GM23338 (cell line): ENCODE data around the gene FASTKD3.

ENCODE experiments used
- EZH2 ChIP-seq: fragments of 200-600 bp; sonication (generic); IDR thresholded peaks from one replicate; pipeline ENCODE4 v1.8.0; 2017; ENCODE audit warnings: antibody characterized with exemption, mild to moderate bottlenecking, low read depth; ENCODE audit not compliant: unreplicated experiment
- JUNB ChIP-seq: IDR thresholded peaks from one replicate; pipeline ENCODE4 v1.6.1; 2016; ENCODE audit warnings: antibody characterized with exemption; ENCODE audit not compliant: unreplicated experiment
- NANOG ChIP-seq: IDR thresholded peaks from 2 replicates; pipeline ENCODE4 v1.6.1; 2016; ENCODE audit warnings: antibody characterized with exemption, borderline replicate concordance
- POLR2AphosphoS5 ChIP-seq: IDR thresholded peaks from 2 replicates; pipeline ENCODE4 v1.6.1; 2016; ENCODE audit warnings: antibody characterized with exemption, low read depth
- STAT1 ChIP-seq: IDR thresholded peaks from one replicate; pipeline ENCODE4 v1.6.1; 2016; ENCODE audit warnings: antibody characterized with exemption; ENCODE audit not compliant: unreplicated experiment
- ZNF114 ChIP-seq: fragments of 250-450 bp; sonication (Bioruptor Pico); IDR thresholded peaks from 2 replicates; pipeline ENCODE4 v1.5.0; 2020; ENCODE audit warnings: mild to moderate bottlenecking, moderate library complexity
- TF ChIP-seq, protein P1 (sequence below), 2 experiments: fragments of 200-600 bp in 1 of 2; sonication (generic) in 1 of 2; conservative IDR thresholded peaks; 2 replicates each; pipeline versions ENCODE4 v1.5.1 to v1.6.1; 2016 to 2017; ENCODE audit warnings: antibody characterized with exemption in 2 of 2, low read depth in 2 of 2, mild to moderate bottlenecking in 2 of 2, moderate library complexity in 1 of 2
- TF ChIP-seq, protein P2 (sequence below): IDR thresholded peaks from 2 replicates; pipeline ENCODE4 v1.6.1; 2016; ENCODE audit warnings: antibody characterized with exemption
- TF ChIP-seq, protein P3 (sequence below): IDR thresholded peaks from one replicate; pipeline ENCODE4 v1.6.1; 2018; ENCODE audit warnings: antibody characterized with exemption; ENCODE audit not compliant: unreplicated experiment
- TF ChIP-seq, protein P4 (sequence below): fragments of 250-450 bp; sonication (Bioruptor Pico); IDR thresholded peaks from 2 replicates; pipeline ENCODE4 v1.5.0; 2020; ENCODE audit warnings: mild to moderate bottlenecking, moderate library complexity

DNA sequence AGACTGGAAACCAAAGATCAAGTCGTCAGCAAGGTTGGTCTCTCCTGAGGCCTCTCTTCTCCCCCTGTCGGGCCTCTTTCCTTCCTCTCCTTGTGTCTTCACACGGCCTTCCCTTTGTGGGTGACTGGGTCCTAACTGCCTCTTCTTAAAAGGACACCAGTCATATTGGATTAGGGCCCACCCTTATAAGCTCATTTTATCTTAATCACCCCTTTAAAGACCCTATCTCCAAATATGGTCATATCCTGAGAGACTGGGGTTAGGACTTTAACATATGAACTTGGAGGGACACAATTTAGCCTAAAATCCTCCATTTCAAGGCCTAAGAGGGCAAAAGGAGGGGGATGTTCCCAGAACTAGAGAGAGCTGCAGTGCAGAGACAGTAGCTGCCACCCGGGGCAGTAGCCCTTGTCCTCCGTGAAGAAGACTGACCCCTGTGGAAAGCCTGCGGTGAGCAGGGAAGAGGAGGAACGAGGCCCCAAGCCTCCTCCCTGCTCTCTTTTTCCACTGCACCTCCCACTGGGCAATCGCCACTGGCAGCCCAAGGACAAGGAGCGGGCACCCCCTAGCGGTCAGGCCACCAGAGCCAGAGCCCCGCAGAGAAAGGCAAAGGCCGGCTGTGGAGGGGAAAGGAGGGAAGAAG lies 52.8 kb downstream of the FASTKD3 start:
- TF ChIP-seq EZH2 = no peak
- TF ChIP-seq, protein P1, sequence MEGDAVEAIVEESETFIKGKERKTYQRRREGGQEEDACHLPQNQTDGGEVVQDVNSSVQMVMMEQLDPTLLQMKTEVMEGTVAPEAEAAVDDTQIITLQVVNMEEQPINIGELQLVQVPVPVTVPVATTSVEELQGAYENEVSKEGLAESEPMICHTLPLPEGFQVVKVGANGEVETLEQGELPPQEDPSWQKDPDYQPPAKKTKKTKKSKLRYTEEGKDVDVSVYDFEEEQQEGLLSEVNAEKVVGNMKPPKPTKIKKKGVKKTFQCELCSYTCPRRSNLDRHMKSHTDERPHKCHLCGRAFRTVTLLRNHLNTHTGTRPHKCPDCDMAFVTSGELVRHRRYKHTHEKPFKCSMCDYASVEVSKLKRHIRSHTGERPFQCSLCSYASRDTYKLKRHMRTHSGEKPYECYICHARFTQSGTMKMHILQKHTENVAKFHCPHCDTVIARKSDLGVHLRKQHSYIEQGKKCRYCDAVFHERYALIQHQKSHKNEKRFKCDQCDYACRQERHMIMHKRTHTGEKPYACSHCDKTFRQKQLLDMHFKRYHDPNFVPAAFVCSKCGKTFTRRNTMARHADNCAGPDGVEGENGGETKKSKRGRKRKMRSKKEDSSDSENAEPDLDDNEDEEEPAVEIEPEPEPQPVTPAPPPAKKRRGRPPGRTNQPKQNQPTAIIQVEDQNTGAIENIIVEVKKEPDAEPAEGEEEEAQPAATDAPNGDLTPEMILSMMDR (conservative IDR thresholded peaks at IDR 0.05; ENCODE audit: low read depth in 2 of 2) = peak; percentile 97
- TF ChIP-seq, protein P2, sequence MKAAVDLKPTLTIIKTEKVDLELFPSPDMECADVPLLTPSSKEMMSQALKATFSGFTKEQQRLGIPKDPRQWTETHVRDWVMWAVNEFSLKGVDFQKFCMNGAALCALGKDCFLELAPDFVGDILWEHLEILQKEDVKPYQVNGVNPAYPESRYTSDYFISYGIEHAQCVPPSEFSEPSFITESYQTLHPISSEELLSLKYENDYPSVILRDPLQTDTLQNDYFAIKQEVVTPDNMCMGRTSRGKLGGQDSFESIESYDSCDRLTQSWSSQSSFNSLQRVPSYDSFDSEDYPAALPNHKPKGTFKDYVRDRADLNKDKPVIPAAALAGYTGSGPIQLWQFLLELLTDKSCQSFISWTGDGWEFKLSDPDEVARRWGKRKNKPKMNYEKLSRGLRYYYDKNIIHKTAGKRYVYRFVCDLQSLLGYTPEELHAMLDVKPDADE = no peak
- no peak for TF ChIP-seq ZNF114 (CRISPR knock-in tag)
- TF ChIP-seq POLR2AphosphoS5 = no peak; the same call in 1 of the 2 replicates
- no peak for TF ChIP-seq STAT1
- no peak for TF ChIP-seq JUNB
- TF ChIP-seq, protein P3, sequence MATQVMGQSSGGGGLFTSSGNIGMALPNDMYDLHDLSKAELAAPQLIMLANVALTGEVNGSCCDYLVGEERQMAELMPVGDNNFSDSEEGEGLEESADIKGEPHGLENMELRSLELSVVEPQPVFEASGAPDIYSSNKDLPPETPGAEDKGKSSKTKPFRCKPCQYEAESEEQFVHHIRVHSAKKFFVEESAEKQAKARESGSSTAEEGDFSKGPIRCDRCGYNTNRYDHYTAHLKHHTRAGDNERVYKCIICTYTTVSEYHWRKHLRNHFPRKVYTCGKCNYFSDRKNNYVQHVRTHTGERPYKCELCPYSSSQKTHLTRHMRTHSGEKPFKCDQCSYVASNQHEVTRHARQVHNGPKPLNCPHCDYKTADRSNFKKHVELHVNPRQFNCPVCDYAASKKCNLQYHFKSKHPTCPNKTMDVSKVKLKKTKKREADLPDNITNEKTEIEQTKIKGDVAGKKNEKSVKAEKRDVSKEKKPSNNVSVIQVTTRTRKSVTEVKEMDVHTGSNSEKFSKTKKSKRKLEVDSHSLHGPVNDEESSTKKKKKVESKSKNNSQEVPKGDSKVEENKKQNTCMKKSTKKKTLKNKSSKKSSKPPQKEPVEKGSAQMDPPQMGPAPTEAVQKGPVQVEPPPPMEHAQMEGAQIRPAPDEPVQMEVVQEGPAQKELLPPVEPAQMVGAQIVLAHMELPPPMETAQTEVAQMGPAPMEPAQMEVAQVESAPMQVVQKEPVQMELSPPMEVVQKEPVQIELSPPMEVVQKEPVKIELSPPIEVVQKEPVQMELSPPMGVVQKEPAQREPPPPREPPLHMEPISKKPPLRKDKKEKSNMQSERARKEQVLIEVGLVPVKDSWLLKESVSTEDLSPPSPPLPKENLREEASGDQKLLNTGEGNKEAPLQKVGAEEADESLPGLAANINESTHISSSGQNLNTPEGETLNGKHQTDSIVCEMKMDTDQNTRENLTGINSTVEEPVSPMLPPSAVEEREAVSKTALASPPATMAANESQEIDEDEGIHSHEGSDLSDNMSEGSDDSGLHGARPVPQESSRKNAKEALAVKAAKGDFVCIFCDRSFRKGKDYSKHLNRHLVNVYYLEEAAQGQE = no peak
- TF ChIP-seq NANOG = no peak
- TF ChIP-seq, protein P4, sequence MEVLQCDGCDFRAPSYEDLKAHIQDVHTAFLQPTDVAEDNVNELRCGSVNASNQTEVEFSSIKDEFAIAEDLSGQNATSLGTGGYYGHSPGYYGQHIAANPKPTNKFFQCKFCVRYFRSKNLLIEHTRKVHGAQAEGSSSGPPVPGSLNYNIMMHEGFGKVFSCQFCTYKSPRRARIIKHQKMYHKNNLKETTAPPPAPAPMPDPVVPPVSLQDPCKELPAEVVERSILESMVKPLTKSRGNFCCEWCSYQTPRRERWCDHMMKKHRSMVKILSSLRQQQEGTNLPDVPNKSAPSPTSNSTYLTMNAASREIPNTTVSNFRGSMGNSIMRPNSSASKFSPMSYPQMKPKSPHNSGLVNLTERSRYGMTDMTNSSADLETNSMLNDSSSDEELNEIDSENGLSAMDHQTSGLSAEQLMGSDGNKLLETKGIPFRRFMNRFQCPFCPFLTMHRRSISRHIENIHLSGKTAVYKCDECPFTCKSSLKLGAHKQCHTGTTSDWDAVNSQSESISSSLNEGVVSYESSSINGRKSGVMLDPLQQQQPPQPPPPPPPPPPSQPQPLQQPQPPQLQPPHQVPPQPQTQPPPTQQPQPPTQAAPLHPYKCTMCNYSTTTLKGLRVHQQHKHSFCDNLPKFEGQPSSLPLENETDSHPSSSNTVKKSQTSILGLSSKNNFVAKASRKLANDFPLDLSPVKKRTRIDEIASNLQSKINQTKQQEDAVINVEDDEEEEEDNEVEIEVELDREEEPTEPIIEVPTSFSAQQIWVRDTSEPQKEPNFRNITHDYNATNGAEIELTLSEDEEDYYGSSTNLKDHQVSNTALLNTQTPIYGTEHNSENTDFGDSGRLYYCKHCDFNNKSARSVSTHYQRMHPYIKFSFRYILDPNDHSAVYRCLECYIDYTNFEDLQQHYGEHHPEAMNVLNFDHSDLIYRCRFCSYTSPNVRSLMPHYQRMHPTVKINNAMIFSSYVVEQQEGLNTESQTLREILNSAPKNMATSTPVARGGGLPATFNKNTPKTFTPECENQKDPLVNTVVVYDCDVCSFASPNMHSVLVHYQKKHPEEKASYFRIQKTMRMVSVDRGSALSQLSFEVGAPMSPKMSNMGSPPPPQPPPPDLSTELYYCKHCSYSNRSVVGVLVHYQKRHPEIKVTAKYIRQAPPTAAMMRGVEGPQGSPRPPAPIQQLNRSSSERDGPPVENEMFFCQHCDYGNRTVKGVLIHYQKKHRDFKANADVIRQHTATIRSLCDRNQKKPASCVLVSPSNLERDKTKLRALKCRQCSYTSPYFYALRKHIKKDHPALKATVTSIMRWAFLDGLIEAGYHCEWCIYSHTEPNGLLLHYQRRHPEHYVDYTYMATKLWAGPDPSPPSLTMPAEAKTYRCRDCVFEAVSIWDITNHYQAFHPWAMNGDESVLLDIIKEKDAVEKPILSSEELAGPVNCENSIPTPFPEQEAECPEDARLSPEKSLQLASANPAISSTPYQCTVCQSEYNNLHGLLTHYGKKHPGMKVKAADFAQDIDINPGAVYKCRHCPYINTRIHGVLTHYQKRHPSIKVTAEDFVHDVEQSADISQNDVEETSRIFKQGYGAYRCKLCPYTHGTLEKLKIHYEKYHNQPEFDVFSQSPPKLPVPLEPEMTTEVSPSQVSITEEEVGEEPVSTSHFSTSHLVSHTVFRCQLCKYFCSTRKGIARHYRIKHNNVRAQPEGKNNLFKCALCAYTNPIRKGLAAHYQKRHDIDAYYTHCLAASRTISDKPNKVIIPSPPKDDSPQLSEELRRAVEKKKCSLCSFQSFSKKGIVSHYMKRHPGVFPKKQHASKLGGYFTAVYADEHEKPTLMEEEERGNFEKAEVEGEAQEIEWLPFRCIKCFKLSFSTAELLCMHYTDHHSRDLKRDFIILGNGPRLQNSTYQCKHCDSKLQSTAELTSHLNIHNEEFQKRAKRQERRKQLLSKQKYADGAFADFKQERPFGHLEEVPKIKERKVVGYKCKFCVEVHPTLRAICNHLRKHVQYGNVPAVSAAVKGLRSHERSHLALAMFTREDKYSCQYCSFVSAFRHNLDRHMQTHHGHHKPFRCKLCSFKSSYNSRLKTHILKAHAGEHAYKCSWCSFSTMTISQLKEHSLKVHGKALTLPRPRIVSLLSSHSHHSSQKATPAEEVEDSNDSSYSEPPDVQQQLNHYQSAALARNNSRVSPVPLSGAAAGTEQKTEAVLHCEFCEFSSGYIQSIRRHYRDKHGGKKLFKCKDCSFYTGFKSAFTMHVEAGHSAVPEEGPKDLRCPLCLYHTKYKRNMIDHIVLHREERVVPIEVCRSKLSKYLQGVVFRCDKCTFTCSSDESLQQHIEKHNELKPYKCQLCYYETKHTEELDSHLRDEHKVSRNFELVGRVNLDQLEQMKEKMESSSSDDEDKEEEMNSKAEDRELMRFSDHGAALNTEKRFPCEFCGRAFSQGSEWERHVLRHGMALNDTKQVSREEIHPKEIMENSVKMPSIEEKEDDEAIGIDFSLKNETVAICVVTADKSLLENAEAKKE (CRISPR knock-in tag) = peak; percentile 62; the same call in 1 of the 2 replicates
